Muscle layer of duodenum (tissue), 2 donors: ENCODE results near the gene MDFI.

ENCODE experiments used
- H3K27ac ChIP-seq: one replicate; pipeline ENCODE4 v1.7.0; 2013; ENCODE audit warnings: mild to moderate bottlenecking, low read length
- H3K27me3 ChIP-seq: one replicate; pipeline ENCODE4 v1.7.0; 2013; ENCODE audit warnings: low read depth, mild to moderate bottlenecking, control low read depth, low read length
- H3K36me3 ChIP-seq, 2 donors: one replicate each; pipeline ENCODE4 v1.7.0; 2013; ENCODE audit warnings: low read length in 2 of 2, control low read depth in 1 of 2, mild to moderate bottlenecking in 1 of 2; ENCODE audit not compliant: insufficient read depth in 2 of 2, control insufficient read depth in 1 of 2
- H3K4me1 ChIP-seq, 2 donors: one replicate each; pipeline ENCODE4 v1.7.0; 2013; ENCODE audit warnings: low read length in 2 of 2, mild to moderate bottlenecking in 2 of 2, control low read depth in 1 of 2, moderate library complexity in 1 of 2; ENCODE audit not compliant: insufficient read depth in 2 of 2, control insufficient read depth in 1 of 2
- H3K4me3 ChIP-seq, 2 donors: one replicate each; pipeline ENCODE4 v1.7.0; 2013; ENCODE audit warnings: low read length in 2 of 2, low read depth in 1 of 2, mild to moderate bottlenecking in 1 of 2
- H3K9me3 ChIP-seq, 2 donors: one replicate each; pipeline ENCODE4 v1.7.0; 2013; ENCODE audit warnings: low read length in 2 of 2, control low read depth in 1 of 2, mild to moderate bottlenecking in 1 of 2; ENCODE audit not compliant: control insufficient read depth in 1 of 2
- donor health status: healthy.

MDFI gene

GRCh38 chr6:41694815-41695526 is 56.7 kb downstream of the MDFI start:
- H3K36me3 ChIP-seq, result peaks cover 0 to 21% of the 10 kb centered on the region in 2 donors
- no peaks in the 10 kb centered on the region for H3K27me3 ChIP-seq
- H3K4me3 ChIP-seq, result no peak overlapping the region
- no peaks in the 10 kb centered on the region for H3K9me3 ChIP-seq
- H3K4me1 ChIP-seq, result no peaks in the 10 kb centered on the region
- H3K27ac ChIP-seq, result no peak overlapping the region

GRCh38 chr6:41695825-41696224 is 57.6 kb downstream of the MDFI start:
- H3K27ac ChIP-seq, result no peak overlapping the region

GRCh38 chr6:41696788-41697187 is 58.5 kb downstream of the MDFI start:
- Histone ChIP-seq H3K9me3 (no peaks in the 10 kb centered on the region), H3K27me3 (no peaks in the 10 kb centered on the region), H3K27ac (no peak overlapping the region), H3K36me3 (peaks cover 0 to 8% of the 10 kb centered on the region in 2 donors), H3K4me1 (peaks cover 0 to 6% of the 10 kb centered on the region in 2 donors), H3K4me3 (no peak overlapping the region)

More at GRCh38 chr6:41695825-41696224, 57.6 kb downstream of the MDFI start:
- no peaks in the 10 kb centered on the region for H3K9me3 ChIP-seq
- peaks cover 0 to 13% of the 10 kb centered on the region in 2 donors for H3K36me3 ChIP-seq
- peaks cover 0 to 4% of the 10 kb centered on the region in 2 donors for H3K4me1 ChIP-seq
- no peaks in the 10 kb centered on the region for H3K27me3 ChIP-seq
- no peak overlapping the region for H3K4me3 ChIP-seq

- peaks cover 0 to 11% of the 10 kb centered on the region in 2 donors for H3K4me1 ChIP-seq
- H3K27ac ChIP-seq, result peak overlapping the region; percentile 23
These were observed 59.9 kb downstream of the MDFI start for GRCh38 chr6:41697861-41698781.

GRCh38 chr6:41699063-41699462 is 60.8 kb downstream of the MDFI start:
- Histone ChIP-seq H3K4me3 (no peak overlapping the region), H3K27ac (peak overlapping the region; percentile 23), H3K36me3 (peaks cover 3 to 13% of the 10 kb centered on the region in 2 donors), H3K27me3 (no peaks in the 10 kb centered on the region), H3K4me1 (peaks cover 0 to 14% of the 10 kb centered on the region in 2 donors), H3K9me3 (no peaks in the 10 kb centered on the region)

More at GRCh38 chr6:41697861-41698781, 59.9 kb downstream of the MDFI start:
- Histone ChIP-seq H3K36me3 (peaks cover 3 to 13% of the 10 kb centered on the region in 2 donors), H3K9me3 (no peaks in the 10 kb centered on the region), H3K27me3 (no peaks in the 10 kb centered on the region), H3K4me3 (no peak overlapping the region)

- H3K9me3 ChIP-seq, result no peaks in the 10 kb centered on the region
- H3K36me3 ChIP-seq, result peaks cover 3 to 13% of the 10 kb centered on the region in 2 donors
- no peaks in the 10 kb centered on the region for H3K27me3 ChIP-seq
- no peak overlapping the region for H3K27ac ChIP-seq
- H3K4me3 ChIP-seq, result no peak overlapping the region
- H3K4me1 ChIP-seq, result peaks cover 5 to 27% of the 10 kb centered on the region in 2 donors
These were observed 62.4 kb downstream of the MDFI start for GRCh38 chr6:41700463-41701347.

GRCh38 chr6:41702089-41702745 is 63.9 kb downstream of the MDFI start:
- no peaks in the 10 kb centered on the region for H3K9me3 ChIP-seq
- no peak overlapping the region for H3K27ac ChIP-seq
- no peaks in the 10 kb centered on the region for H3K27me3 ChIP-seq
- H3K4me3 ChIP-seq, result no peak overlapping the region
- peaks cover 3 to 13% of the 10 kb centered on the region in 2 donors for H3K36me3 ChIP-seq
- H3K4me1 ChIP-seq, result peaks cover 11 to 41% of the 10 kb centered on the region in 2 donors

- Histone ChIP-seq H3K27ac (no peak overlapping the region), H3K27me3 (no peaks in the 10 kb centered on the region), H3K36me3 (peaks cover 3 to 13% of the 10 kb centered on the region in 2 donors), H3K4me3 (no peak overlapping the region), H3K4me1 (peaks cover 11 to 44% of the 10 kb centered on the region in 2 donors), H3K9me3 (no peaks in the 10 kb centered on the region)
These were observed 64.7 kb downstream of the MDFI start for GRCh38 chr6:41702771-41703494.
